GM18526 (cell line): ENCODE results near the gene RASSF7.

Experiments used
- POLR2A ChIP-seq: IDR thresholded peaks from 3 replicates; pipeline ENCODE4 v1.6.1; 2011; ENCODE audit not compliant: insufficient read length; ENCODE audit errors: extremely low read depth

The RASSF7 gene

DNA sequence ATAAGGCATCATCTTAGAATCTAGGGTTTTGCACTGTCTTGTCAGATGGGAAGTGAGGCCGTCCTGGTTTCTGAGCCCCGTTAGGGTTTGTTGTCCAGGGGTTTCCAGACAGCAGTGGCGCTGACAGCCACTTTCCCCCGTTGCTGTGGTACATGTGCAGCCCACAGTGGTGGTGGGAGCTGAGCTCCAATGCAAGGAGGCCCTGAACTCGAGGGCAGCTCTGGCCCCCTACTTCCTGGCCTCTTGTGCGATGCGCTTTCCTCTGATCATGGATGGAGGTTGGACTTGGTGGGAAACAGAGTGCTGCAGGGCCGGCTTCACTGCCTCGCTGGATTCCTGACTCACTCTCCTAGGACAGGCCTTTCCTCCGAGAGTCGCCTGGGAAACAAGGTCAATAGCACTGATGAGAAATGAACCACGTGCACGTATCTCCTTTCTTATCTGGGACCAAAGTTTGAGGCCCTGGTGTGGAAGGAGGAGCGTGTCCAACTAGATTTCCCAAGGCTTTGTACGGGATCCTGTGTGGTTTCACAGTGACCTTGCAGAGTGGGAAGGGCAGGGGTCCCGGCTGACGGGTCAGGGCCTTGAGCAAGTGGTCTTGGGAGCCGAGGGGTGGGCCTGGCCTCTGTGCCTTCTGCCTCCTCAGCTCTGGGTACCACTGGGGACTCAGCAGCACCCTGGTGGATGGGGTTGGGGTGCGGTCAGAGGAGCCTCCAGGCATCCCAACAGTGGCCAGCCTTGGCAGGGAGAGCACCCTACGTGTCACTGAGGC lies 19.2 kb downstream of the RASSF7 start:
- TF ChIP-seq POLR2A: no peak

DNA sequence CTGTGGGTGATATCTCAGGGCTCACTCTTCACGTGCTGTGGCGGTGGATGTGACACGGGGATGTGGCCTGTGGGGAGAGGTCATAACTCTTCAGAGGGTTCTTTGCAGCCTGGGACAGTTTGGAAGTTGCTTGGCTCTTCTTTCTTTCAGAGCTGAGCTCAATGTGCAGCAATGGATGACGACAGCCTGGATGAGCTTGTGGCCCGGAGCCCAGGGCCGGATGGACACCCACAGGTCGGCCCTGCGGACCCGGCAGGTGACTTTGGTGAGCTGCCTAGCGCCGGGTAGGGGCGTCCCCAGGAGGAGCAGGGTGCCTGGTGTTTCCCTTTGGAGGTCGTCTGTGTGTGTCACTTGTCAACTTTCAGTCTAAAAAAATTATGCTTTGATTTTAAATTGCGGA lies 20.6 kb downstream of the RASSF7 start:
- no peak for TF ChIP-seq POLR2A

DNA sequence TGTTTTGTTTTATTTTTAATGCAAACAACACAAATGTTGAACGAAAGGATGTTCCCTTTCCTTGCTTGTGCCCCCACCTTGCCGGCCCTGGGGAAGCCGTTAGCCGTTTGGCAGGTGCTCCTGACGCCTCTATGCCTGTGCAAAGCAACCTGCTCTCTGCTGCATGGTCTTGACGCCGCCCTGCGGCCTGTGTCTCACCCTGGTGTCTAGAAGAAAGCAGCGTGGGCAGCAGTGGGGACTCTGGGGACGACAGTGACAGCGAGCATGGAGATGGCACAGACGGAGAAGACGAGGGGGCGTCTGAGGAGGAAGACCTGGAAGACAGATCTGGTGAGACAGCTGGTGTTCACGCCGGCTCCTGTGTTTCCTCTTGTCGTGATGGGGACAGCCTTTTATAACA lies 21.0 kb downstream of the RASSF7 start:
- TF ChIP-seq POLR2A: no peak

- no peak for TF ChIP-seq POLR2A
These were observed 23.5 kb downstream of the RASSF7 start for GRCh38 chr11:584287-584686.

- TF ChIP-seq POLR2A: no peak
These were observed 25.9 kb downstream of the RASSF7 start for GRCh38 chr11:586376-587316.

DNA sequence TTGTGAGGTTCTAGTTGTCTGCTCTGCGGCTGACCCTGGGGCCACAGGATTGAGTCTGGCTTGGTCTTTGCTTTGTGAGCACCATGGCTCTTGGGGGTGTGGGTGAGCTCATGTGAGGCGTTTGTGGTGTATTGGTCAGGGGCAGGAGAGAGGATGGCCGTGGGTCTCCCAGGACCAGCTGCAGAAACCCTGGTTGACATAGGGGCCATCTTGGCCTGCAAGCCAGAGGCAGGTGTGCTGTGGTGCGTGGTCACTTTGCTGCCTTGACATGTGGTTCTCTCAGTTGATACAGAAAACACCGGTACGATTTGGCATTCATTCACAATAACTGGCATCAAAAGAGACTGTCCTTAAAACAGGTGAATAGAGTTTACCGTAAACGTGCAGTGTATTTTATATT lies 26.8 kb downstream of the RASSF7 start:
- TF ChIP-seq POLR2A: no peak

- no peak for TF ChIP-seq POLR2A
These were observed 27.2 kb downstream of the RASSF7 start for GRCh38 chr11:587978-588380.

DNA sequence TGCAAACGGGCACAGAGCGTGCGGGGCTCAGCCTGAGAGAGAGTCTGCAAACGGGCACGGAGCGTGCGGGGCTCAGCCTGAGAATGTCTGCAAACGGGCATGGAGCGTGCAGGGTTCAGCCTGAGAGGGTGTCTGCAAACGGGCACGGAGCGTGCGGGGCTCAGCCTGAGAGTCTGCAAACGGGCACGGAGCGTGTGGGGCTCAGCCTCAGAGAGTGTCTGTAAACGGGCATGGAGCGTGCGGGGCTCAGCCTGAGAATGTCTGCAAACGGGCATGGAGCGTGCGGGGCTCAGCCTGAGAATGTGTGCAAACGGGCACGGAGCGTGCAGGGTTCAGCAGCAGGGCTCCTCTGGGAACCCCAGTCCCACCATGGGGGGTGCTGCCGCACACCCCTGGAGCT lies 29.0 kb downstream of the RASSF7 start:
- TF ChIP-seq POLR2A: no peak

- TF ChIP-seq POLR2A: no peak
These were observed 30.2 kb downstream of the RASSF7 start for GRCh38 chr11:590997-591396.

DNA sequence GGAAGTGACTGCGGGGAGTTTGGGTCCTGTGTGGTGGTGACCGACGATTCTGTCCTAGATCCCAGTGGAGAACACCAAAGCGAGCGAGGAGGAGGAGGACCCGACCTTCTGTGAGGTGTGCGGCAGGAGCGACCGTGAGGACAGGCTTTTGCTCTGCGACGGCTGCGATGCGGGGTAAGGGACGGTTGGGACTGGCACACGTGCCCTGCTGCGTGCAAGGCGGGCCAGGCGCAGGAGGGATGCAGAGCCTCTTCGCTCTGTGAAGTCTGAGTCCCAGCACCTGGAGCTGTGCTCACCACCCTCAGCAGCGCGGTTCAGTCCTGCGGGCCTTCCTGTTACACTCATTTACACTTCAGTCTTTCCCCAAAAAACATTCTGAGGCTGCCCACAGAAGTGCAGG lies 31.7 kb downstream of the RASSF7 start:
- no peak for TF ChIP-seq POLR2A

DNA sequence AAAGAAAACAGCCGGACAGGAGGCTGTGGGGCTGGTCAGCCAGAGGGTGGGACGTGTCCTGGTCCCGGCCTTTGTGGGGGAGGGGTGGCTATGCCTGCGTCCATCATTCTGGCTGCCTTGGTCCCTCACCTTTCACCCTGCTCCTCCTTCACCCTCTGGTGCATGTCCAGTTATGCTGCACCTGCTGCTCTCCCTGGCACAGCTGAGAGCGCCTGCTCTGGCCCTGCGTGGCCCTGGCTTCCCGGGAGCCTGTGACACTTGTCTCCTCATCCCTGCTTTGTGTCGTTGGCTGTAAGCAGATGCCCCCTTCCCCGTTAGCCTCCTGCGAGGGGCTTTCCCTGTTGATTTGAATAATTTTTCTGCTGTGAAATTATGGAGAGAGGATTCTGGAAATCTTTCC lies 32.1 kb downstream of the RASSF7 start:
- TF ChIP-seq POLR2A: no peak

- no peak for TF ChIP-seq POLR2A
These were observed 32.6 kb downstream of the RASSF7 start for GRCh38 chr11:593347-593746.

- TF ChIP-seq POLR2A: no peak
These were observed 34.6 kb downstream of the RASSF7 start for GRCh38 chr11:595400-595799.

- TF ChIP-seq POLR2A: no peak
These were observed 35.6 kb downstream of the RASSF7 start for GRCh38 chr11:596374-596773.

DNA sequence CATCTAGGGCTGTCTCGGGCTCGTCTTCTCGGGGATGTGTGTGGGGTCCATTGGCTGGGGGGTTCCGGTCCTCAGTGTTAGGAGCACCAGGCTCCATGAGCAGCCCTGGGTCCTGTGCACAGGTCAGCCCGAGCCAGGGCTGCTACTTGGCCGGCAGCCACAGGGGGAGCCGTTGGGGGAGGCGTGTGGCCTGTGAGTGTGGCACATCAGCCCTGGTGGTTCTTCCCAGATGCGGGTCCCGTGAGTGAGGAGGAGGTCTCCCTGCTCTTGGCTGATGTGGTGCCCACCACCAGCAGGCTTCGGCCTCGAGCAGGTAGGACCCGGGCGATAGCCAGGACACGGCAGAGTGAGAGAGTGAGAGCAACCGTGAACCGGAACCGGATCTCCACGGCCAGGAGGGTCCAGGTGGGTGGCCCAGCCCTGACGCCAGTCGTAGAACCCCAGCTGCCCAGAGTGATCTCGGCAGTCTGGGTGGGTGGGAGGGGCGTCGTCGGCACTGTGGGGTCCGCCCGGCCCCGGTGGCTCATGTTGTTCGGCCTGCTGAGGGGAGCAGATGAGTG lies 36.5 kb downstream of the RASSF7 start:
- no peak for TF ChIP-seq POLR2A
